Glomerular visceral epithelial cell (primary cell): ENCODE data around the gene AGRN.
A peak's percentile ranks its signal among the peaks of the same experiment; 100 is the strongest.

Source experiments
- DNase-seq: peaks from one replicate; pipeline ENCODE4 v3.0.0-alpha.2; 2016; ENCODE audit errors: extremely low spot score

Gene AGRN

GRCh38 chr1:1079408-1080121 is 59.6 kb downstream of the AGRN start:
- peak; percentile 99 for DNase-seq

- peak; percentile 78 for DNase-seq
Observed at GRCh38 chr1:1080122-1080757, 60.3 kb downstream of the AGRN start.

- DNase-seq = no peak
Observed at GRCh38 chr1:1080951-1081310, 61.0 kb downstream of the AGRN start.

GRCh38 chr1:1081311-1082238 is 61.7 kb downstream of the AGRN start:
- DNase-seq = no peak

- no peak for DNase-seq
Observed at GRCh38 chr1:1082239-1082775, 62.4 kb downstream of the AGRN start.

- no peak for DNase-seq
Observed at GRCh38 chr1:1082776-1083415, 63.0 kb downstream of the AGRN start.

- DNase-seq = no peak
Observed at GRCh38 chr1:1083416-1084371, 63.8 kb downstream of the AGRN start.

GRCh38 chr1:1084372-1085170 is 64.7 kb downstream of the AGRN start:
- no peak for DNase-seq

GRCh38 chr1:1085171-1085841 is 65.4 kb downstream of the AGRN start:
- DNase-seq = no peak

GRCh38 chr1:1085911-1086841 is 66.3 kb downstream of the AGRN start:
- no peak for DNase-seq

- DNase-seq = no peak
Observed at GRCh38 chr1:1086911-1087341, 67.0 kb downstream of the AGRN start.

- no peak for DNase-seq
Observed at GRCh38 chr1:1087351-1088028, 67.6 kb downstream of the AGRN start.

- DNase-seq = no peak
Observed at GRCh38 chr1:1088029-1088800, 68.3 kb downstream of the AGRN start.

GRCh38 chr1:1088801-1089680 is 69.1 kb downstream of the AGRN start:
- DNase-seq = no peak

- DNase-seq = no peak
Observed at GRCh38 chr1:1089731-1090423, 70.0 kb downstream of the AGRN start.
